M059J (cell line): Measurements from ENCODE around the gene TMTC1. TPM values are rescaled to one million over a fixed set of nuclear protein-coding genes. Genes with fewer than 3 reads are reported as not detected.
"Not testable (repeated sequence)": the region's sequence is repeated elsewhere in the genome, so short reads cannot be mapped to it uniquely, and the experiment has no call there.

Experiments
- DNase-seq: peaks from one replicate; pipeline ENCODE4 v3.0.0-alpha.2; 2012; ENCODE audit warnings: low read depth
- total RNA-seq: library from RNA; depleted of rRNA; stranded (reverse); fragments of >200 nt; shearing (Covaris generic); gene quantifications from 2 replicates; pipeline ENCODE4 v1.2.3, GENCODE V29; 2014; rRNA removed

Gene TMTC1
- total RNA-seq: 3.9 and 6.3 TPM in 2 replicates

DNA sequence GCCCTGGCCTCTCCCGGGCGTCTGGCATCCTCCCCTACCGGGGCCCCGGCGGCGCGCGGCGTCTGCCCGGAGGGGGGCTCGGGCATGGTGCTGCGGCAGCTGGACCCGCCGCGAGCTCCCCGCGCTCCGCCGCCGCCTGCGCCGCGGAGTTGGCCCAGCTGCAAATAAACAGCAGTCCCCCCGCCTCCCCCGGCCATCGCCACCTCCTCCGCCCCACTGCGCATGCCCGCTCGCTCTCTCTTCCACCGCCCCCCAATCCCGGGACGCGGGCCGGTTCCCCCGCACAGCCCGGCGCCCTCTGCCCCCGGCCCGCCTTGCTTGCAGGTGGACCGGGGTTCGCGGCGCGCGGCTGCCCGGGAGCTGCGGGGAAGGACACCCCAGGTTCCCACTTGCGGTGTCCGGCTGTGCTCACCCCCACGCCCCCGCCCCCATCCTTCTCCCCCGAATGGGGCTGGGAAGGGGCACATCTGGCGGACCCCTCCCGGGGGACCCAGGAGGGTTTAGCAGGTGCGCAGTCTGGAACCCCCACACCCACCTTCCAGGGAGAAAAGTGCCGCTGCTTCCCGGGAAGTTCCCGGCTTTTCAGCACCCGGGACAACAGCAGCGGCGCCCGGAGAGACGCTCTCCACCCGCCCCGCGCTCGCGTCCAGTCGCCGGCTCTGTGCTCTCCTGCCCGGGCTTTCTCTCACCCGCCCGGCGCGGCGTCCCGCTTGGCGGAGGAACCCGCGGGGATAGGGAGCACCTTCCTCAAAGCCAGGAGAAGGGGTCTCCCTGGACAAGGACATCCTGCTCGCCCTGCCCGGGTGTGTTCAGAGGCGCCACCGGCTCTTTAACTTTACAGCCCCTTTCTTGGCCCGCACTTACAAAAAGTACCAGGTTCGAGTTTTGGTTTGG is at the start of gene TMTC1:
TMTC1 (minus strand) TSS at position 170 of the 894 bp plus-strand sequence. CDS start 191 bp downstream, outside the sequence.
- DNase-seq: peak; percentile 43

DNA sequence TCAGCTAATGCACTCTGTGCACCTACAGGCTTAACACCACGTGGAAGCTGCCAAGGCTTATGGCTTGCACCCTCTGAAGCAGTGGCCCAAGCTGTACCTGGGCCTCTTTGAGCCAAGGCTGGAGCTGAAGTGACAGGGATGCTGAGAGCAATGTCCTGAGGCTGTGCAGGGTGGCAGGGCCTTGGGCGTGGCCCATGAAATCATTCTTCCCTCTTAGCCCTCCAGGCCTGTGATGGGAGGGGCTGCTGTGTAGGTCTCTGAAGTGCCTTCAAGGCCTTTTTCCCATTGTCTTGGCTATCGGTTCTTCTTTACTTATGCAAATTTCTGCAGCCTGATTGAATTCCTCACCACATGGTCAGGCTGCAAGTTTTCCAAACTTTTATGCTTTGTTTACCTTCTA is 47.4 kb upstream of the TMTC1 start:
- no peak for DNase-seq

DNA sequence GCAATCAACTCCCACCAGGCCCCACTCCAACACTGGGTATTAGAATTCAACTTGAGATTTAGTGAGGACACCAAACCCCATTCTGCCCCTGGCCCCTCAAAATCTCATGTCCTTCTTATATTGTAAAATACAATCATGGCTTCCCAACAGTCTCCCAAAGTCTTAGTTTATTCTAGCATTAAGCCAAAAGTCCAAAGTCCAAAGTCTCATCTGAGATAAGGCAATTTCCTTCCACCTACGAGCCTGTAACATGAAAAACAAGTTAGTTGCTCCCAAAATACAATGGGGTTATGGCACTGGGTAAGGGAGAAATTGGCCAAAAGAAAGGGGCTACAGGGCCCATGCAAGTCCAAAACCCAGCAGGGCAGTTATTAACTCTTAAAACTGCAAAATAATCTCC is 46.6 kb upstream of the TMTC1 start:
- DNase-seq: no peak

DNA sequence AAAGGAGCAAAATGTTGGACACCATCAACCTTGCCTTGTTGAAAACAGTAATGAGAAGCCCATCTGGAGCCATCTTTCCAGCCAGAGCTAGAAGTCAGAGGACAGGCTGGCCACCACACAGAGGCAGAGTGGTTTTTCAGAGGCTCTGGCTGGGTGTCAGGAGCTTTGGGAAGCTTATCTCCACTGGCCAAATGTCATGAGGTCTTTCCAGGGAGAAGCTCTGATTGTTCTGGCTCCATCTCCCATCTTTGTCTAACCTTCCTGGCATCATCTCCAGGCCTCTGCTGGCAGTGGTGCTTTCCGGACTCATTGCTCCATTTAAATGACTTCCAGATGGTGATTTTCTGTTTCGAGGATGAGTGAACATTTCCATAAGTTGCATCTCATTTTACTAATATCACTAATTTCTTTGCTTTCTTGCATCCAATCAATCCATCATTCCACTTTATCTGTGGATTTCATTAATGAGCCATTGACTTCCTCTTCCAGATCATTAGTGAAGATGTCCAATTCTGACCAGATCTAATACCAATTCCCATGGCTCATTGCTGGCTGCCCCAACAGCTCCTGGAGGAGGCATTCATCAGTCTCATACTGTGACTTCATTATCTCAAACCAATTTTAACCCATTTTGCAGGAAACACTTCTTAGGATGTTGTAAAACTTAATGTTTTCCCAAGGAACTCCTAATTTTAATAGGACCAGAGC is 35.3 kb upstream of the TMTC1 start:
- DNase-seq: no peak

DNA sequence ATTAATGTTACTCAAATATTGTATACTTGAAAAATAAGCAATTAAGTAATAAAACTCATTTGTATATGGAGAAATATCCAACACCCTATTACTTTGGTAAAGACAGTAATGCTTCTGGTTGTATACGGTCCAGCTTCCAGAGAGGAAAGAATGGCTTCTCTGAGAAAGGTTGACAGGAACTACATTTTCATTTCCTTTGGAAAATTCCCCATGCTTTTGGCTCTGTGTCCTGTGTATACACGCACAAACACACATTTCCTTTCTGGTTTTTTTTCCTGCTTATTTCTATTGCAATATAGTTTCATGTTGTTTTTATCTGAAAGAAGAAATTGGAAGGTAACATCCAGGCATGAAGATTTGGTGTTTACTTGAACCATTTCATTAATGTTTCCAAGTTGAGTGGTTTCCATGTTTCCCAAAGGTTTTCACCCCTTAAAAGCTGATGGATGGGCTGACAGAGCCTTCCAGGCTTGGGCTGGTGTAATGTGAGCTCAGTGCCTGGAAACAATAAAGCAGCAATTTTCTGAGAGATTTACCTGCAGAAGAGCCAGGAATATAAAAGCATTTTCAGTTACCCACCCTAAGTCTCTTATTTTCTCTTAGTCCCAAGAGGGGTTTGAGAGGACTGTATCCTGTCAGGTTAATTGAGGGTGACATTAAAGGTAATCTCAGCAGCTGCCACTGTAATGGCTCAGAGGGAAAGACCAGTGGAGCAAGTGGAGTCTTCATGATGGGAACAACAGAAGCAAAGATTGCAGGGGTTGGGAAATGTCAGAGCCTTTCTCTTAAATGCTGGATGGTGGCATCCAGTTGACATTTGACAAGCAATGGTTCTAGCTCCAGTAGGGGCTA is 33.4 kb upstream of the TMTC1 start:
- no peak for DNase-seq

DNA sequence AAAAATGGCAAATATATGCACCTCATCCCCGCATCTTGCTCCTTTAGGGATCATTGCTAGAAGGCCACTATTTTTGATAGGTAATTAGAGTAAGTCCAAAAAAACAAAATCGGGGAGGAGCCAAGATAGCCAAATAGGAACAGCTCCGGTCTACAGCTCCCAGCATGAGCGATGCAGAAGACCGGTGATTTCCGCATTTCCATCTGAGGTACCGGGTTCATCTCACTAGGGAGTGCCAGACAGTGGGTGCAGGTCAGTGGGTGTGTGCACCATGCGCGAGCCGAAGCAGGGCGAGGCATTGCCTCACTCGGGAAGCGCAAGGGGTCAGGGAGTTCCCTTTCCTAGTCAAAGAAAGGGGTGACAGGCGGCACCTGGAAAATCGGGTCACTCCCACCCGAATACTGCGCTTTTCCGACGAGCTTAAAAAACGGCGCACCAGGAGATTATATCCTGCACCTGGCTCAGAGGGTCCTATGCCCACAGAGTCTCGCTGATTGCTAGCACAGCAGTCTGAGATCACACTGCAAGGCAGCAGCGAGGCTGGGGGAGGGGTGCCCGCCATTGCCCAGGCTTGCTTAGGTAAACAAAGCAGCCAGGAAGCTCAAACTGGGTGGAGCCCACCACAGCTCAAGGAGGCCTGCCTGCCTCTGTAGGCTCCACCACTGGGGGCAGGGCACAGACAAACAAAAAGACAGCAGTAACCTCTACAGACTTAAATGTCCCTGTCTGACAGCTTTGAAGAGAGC is 26.0 kb upstream of the TMTC1 start:
- DNase-seq: not testable (repeated sequence)

DNA sequence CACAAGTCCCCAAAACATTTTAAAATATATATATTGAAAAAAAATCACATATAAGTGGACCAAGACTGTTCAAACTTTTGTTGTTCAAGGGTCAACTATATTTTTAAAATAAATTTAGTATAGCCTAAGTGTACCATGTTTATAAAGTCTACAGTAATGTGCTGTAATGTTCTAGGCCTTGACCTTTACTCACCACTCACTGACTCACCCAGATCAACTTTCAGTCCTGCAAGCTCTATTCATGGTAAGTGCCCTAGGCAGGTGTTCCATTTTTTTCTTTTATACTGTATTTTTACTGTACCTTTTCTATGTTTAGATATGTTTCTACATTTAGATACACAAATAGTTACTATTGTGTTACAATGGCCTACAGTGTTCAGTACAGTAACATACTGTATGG is 23.4 kb upstream of the TMTC1 start:
- DNase-seq: peak; percentile 72

DNA sequence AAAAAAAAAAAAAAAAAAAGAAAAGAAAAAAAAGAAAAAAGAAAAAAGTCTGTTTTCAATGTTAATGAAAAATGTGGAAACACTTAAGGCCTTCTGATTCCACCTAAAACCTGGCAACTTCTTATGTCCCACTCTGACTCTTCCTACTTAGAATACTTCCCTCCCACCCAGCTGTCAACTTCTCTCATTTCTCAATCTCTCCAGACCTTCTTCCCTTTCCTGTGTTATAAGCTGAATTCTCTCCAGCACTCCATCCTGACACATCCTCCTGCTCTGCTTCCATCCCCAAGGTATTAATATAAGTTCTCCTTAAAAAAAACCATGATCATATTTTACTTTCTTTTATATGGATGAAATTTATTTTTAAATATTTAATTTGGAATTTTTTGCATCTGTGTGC is 20.3 kb upstream of the TMTC1 start:
- no peak for DNase-seq

DNA sequence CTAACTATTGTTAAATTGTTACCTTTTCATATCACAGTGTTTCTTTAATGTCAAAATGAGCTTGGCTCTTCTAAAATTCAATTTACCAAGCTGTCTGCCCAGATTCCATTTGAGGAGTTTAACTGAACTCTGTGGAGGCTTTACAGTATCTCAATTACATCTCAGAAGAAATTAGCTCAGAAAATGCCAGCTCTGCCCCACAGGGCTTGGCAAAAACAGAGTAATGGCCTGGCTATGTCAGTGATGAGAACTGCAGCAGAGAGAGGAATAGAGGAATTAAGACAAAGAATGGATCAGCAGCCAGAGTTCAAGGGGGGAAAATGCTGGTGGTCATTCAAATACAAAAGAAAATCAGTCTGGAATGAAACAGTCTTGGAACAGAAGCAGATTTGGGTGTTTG is 15.8 kb upstream of the TMTC1 start:
- DNase-seq: no peak

DNA sequence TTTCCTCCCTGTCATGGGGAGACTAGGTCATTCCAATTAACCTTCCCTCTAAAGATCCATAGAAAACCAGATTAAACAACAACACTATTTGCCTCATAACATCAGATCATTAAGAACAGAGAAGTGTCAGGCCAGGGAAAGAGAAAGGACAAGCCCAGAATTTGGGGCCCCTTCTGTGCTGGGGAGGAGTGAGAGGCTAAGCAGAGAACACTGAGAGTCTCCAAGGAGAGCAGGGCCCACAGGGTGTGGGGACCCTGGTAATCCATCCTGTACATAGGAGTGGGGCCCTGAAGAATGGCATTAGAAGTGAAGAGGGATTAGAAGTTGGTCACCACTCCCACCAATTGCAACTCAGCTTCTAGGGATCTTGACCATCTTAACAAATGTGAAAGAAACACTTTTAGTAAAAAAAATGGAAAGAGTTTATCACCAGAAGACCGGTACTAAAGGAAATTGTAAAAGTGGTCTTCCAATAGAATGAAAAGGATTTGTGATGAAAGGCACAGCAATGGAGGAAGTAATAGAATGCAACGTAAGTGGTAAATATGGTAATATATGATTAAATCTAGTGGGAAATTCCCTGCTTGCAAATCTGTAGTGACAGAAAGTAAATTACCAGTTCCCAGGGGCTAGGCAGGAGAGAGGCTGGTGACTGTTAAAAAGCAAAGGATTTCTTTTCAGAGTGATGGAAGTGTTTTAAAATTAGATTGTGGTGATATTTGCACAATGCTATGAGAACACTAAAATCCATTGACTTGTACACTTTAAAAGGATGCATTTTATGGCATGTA is 14.0 kb upstream of the TMTC1 start:
- no peak for DNase-seq

DNA sequence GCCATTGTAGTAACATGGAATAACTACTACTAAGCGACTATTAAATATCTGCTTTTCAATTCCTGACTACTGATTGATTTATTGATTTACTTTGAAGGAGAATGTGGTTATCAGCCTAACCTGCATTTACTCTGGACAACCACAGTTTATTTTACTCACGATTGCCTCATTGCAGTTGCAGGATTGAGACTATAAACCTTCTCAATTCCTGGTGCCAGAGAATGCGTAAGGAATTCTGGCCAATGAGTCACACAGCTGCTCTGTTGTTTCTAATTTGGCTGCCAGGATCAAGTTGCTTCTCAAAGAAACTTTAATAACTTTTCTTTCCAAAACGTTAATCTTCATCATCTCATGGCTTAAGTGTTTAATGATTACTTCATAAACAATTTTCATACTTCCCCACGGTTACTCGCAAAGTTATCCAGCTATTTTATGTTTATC is 13.1 kb upstream of the TMTC1 start:
- DNase-seq: peak; percentile 88

DNA sequence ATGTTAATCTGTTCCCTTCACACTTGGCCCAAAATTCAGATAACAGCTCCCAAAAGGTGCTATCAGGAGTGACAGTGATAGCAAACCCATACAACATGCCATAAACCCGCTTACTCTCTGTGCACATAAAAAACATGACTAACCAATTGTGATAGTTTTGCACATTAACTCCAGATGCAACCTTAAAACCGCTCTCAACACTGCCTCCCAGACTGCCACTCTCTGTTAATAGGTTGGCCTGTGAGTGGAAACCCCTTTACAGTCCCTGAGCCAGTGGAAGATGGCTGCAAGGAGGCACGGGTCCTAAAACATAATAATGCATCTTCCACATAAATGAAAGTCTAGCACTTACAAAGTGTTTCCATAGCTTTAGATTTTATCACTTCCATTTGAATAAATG is 12.0 kb upstream of the TMTC1 start:
- no peak for DNase-seq

DNA sequence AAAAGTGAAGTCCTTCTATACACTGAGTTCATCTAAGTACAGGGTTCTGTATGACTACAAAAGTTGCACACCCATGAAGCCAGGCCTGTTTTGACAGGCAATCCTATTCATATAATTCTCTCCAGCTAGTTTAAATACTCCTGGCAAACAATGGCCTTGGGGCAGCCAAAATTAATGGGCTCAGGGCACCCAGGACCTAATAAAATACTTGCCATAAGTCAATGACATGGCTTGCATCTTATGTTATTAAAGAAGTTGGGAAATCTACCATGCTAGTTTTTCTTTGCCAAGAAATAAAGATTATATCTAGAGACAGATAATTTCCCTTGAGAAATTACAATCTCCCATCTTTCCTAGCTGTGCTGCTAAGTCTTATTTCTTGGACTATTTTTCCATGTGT is 11.1 kb upstream of the TMTC1 start:
- peak; percentile 27 for DNase-seq

DNA sequence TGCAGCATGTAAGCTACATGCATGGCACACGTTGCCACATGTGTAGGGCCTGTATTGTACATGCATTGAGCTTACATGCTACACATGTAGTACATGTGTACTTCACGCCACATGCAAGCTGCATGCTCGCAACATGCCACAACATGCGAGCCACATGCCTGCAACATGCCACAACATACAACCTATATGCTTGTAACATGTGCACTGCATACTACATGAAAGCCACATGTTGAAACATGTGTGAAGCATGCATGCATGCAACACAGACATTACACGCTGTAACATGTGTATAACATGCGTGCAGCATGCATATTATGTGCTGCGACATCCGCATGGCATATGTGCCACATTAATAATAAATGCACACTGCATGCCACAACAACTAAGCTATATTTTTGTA is 9.1 kb upstream of the TMTC1 start:
- no peak for DNase-seq

DNA sequence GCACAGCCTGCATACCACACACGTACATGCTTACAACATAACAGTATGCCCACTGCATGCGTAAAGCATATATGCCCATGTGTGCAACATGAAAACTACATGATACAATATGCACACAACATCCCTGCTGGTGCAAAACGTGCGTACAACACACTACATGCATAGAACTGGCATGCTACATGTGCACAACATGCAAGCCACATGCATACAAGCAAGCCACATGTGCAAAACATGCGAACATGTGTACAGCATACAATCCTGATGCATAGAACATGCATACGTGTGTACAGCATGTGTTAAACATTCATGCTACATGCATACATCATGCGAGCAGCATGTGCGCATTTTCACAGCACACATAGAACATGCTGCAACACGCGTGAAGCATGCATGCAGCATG is 8.4 kb upstream of the TMTC1 start:
- DNase-seq: no peak

DNA sequence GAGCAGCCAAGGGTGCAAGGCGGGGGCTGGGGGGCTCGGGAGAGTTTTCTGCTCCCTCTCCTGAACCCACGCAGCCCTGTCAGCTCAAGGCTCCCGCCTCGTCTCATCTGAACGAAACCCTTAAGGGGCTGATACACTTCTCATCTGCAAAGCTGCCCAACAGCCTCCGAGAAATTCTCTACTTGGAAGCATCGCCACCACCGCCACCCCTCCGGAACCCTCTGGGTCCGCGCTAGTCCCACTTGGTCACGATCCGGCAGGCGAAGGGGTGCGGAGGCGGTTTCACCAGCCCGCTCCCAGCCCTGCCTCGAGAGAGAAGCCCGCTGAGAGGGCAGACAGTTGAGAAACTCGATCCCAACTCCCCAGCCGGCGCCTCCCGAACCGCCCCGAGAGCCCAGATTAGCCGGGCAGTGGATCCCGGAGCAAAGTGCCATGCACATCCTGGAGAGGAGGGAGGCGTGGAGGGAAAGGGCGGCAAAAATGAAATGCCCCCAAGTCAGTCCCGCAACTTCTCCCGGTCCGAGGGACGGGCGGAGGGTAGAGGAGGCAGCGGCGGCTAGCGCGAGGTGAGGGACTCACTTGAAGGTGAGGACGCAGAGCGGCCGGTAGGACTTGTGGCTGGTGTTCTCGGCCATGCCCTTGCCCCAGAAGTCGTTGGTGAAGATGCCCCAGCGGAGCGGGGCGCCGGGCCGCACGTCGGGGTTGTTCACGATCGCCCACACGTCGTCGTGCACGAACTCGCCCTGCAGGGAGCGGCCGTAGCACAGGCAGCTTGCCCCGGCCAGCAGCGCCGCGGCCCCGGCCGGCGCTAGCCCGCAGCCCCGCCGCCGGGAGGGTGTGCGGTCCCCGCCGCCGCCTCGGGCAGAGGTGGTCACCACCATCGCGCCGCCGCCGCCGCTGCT is 620 bp downstream of the TMTC1 start:
- peak; percentile 27 for DNase-seq

DNA sequence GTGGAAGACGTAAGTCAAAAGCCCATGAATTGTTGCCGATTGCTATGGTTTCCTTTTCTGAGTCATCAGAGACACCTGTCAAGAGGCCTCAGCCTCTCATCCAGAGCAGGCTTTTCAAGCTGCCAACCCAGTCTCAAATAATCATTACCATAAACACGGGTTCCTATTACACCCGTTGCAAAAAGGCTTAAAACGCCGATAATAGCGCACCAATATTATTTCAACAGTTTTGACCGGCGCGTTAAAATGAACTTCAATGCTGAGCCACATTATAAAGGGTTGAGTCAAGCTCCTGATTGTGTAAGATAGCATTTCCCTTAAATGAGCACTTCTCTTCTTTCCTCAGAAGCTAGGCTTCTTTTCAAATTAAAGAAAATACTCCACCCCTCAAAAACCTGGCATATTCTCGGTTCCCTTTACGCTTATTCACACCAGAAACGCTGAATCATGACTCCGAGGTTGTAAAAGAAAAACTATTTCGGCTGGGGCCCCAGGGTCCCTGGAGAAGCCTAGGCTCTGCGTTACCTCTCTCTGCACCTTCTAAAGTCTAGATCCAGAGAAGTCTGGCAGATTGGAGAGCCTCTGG is 1.4 kb downstream of the TMTC1 start:
- peak; percentile 40 for DNase-seq

DNA sequence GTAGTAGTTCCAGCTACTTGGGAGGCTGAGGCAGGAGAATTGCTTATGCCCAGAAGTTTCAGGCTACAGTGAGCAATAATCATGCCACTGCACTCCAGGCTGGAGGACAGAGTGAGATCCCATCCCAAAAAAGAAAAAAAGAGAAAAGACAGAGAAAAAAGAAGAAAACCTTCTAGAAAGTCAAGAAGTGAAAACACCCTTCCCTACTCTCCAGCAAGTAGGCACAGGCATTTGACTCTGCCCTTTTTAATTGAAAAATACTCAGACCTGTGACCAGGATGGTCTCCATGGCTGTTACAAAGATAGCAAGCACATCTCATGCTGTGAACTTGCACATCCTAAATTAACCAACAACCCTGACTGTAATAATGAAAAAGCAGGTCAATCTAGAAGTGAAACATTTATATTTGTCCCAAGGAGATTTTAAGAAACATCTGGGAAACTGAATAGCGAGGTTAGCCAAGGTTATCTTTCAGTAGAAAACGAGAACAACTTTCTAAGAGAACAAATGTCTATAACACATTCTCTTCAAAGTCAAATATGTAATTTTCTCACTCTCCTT is 2.0 kb downstream of the TMTC1 start:
- DNase-seq: no peak

DNA sequence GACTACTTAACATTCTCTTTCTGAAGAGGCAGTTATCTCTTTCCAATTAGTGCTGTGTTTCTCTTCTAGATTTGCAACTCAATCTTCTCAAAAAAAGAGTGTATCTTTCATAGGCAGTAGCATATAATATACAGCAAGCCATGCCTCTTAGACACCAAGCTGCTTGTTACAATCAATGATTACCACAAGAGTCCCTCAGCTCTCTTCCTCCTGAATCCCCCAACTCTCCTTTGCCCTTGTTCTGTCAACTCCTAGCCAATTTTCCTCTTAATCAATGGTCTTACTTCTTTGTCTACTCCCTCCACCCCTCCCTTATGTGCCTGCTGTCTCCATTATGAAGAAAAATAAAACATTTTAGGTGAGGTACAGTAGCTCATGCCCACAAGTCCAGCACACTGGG is 2.6 kb downstream of the TMTC1 start:
- no peak for DNase-seq
